ENCODE results near the gene IL1RL2.

The IL1RL2 gene

GRCh38 chr2:102206666-102207341, 20.0 kb downstream of the IL1RL2 start:
- H3K9me3 ChIP-seq (ENCODE audit: low read length): no peaks in the 10 kb centered on the region
- no peaks in the 10 kb centered on the region for H3K4me1 ChIP-seq (ENCODE audit: insufficient read depth, low read length, severe bottlenecking)
- no peak overlapping the region for H3K4me3 ChIP-seq (ENCODE audit: low read depth, low read length, poor library complexity, severe bottlenecking)
- no peak overlapping the region for H3K4me2 ChIP-seq (ENCODE audit: low read length)
- H3F3A ChIP-seq (ENCODE audit: insufficient read depth, low read length): no peaks in the 10 kb centered on the region
- no peaks in the 10 kb centered on the region for H3K27me3 ChIP-seq (ENCODE audit: insufficient read depth, low read length)
- no peak overlapping the region for H2AFZ ChIP-seq (ENCODE audit: low read length)
- H4K20me1 ChIP-seq (ENCODE audit: insufficient read depth, low read length): no peaks in the 10 kb centered on the region
- no peaks in the 10 kb centered on the region for H3K9me2 ChIP-seq (ENCODE audit: low read depth, low read length)
- TF ChIP-seq CTCF (IDR thresholded peaks at IDR 0.05; ENCODE audit: low read length) (no peak), EZH2 (IDR thresholded peaks at IDR 0.05; ENCODE audit: borderline replicate concordance, low read length) (no peak)
- H3K36me3 ChIP-seq (ENCODE audit: insufficient read depth, low read length): no peaks in the 10 kb centered on the region
- H3K27ac ChIP-seq (ENCODE audit: low read depth, low read length, poor library complexity, severe bottlenecking): no peak overlapping the region
- H3K9ac ChIP-seq (ENCODE audit: low read length): no peak overlapping the region
- H3K79me2 ChIP-seq (ENCODE audit: insufficient read depth, low read length): no peaks in the 10 kb centered on the region

GRCh38 chr2:102208774-102209173, 22.0 kb downstream of the IL1RL2 start:
- H4K20me1 ChIP-seq (ENCODE audit: insufficient read depth, low read length): no peaks in the 10 kb centered on the region
- H3K4me1 ChIP-seq (ENCODE audit: insufficient read depth, low read length, severe bottlenecking): no peaks in the 10 kb centered on the region
- no peaks in the 10 kb centered on the region for H3K36me3 ChIP-seq (ENCODE audit: insufficient read depth, low read length)
- no peak for TF ChIP-seq EZH2 (IDR thresholded peaks at IDR 0.05; ENCODE audit: borderline replicate concordance, low read length)
- H3K79me2 ChIP-seq (ENCODE audit: insufficient read depth, low read length): no peaks in the 10 kb centered on the region
- no peaks in the 10 kb centered on the region for H3K9me3 ChIP-seq (ENCODE audit: low read length)
- H3K4me2 ChIP-seq (ENCODE audit: low read length): no peak overlapping the region
- H3K9me2 ChIP-seq (ENCODE audit: low read depth, low read length): no peaks in the 10 kb centered on the region
- no peaks in the 10 kb centered on the region for H3F3A ChIP-seq (ENCODE audit: insufficient read depth, low read length)
- no peak overlapping the region for H2AFZ ChIP-seq (ENCODE audit: low read length)
- no peak overlapping the region for H3K4me3 ChIP-seq (ENCODE audit: low read depth, low read length, poor library complexity, severe bottlenecking)
- no peaks in the 10 kb centered on the region for H3K27me3 ChIP-seq (ENCODE audit: insufficient read depth, low read length)
- no peak overlapping the region for H3K27ac ChIP-seq (ENCODE audit: low read depth, low read length, poor library complexity, severe bottlenecking)
- no peak overlapping the region for H3K9ac ChIP-seq (ENCODE audit: low read length)

- no peak overlapping the region for H3K4me2 ChIP-seq (ENCODE audit: low read length)
- no peaks in the 10 kb centered on the region for H3K9me3 ChIP-seq (ENCODE audit: low read length)
- no peaks in the 10 kb centered on the region for H3K36me3 ChIP-seq (ENCODE audit: insufficient read depth, low read length)
- TF ChIP-seq CTCF (IDR thresholded peaks at IDR 0.05; ENCODE audit: low read length) (no peak), EZH2 (IDR thresholded peaks at IDR 0.05; ENCODE audit: borderline replicate concordance, low read length) (no peak)
- H3K27ac ChIP-seq (ENCODE audit: low read depth, low read length, poor library complexity, severe bottlenecking): no peak overlapping the region
- H4K20me1 ChIP-seq (ENCODE audit: insufficient read depth, low read length): no peaks in the 10 kb centered on the region
- no peaks in the 10 kb centered on the region for H3K27me3 ChIP-seq (ENCODE audit: insufficient read depth, low read length)
- H3K79me2 ChIP-seq (ENCODE audit: insufficient read depth, low read length): no peaks in the 10 kb centered on the region
- no peak overlapping the region for H3K9ac ChIP-seq (ENCODE audit: low read length)
- no peaks in the 10 kb centered on the region for H3K4me1 ChIP-seq (ENCODE audit: insufficient read depth, low read length, severe bottlenecking)
- H3F3A ChIP-seq (ENCODE audit: insufficient read depth, low read length): no peaks in the 10 kb centered on the region
- no peak overlapping the region for H2AFZ ChIP-seq (ENCODE audit: low read length)
- H3K9me2 ChIP-seq (ENCODE audit: low read depth, low read length): no peaks in the 10 kb centered on the region
- no peak overlapping the region for H3K4me3 ChIP-seq (ENCODE audit: low read depth, low read length, poor library complexity, severe bottlenecking)
Measured at GRCh38 chr2:102209474-102209873, 22.7 kb downstream of the IL1RL2 start.

GRCh38 chr2:102217032-102217431, 30.2 kb downstream of the IL1RL2 start:
- no peaks in the 10 kb centered on the region for H3K9me2 ChIP-seq (ENCODE audit: low read depth, low read length)
- H4K20me1 ChIP-seq (ENCODE audit: insufficient read depth, low read length): no peaks in the 10 kb centered on the region
- no peaks in the 10 kb centered on the region for H3K4me1 ChIP-seq (ENCODE audit: insufficient read depth, low read length, severe bottlenecking)
- no peaks in the 10 kb centered on the region for H3K27me3 ChIP-seq (ENCODE audit: insufficient read depth, low read length)
- TF ChIP-seq CTCF (IDR thresholded peaks at IDR 0.05; ENCODE audit: low read length) (no peak), EZH2 (IDR thresholded peaks at IDR 0.05; ENCODE audit: borderline replicate concordance, low read length) (no peak)
- no peak overlapping the region for H3K27ac ChIP-seq (ENCODE audit: low read depth, low read length, poor library complexity, severe bottlenecking)
- no peaks in the 10 kb centered on the region for H3K36me3 ChIP-seq (ENCODE audit: insufficient read depth, low read length)
- no peak overlapping the region for H3K4me3 ChIP-seq (ENCODE audit: low read depth, low read length, poor library complexity, severe bottlenecking)
- no peak overlapping the region for H3K9ac ChIP-seq (ENCODE audit: low read length)
- H3K4me2 ChIP-seq (ENCODE audit: low read length): no peak overlapping the region
- H3F3A ChIP-seq (ENCODE audit: insufficient read depth, low read length): no peaks in the 10 kb centered on the region
- H3K9me3 ChIP-seq (ENCODE audit: low read length): 0 out of 2 replicates have a peak, but pooled peaks cover 9% of the 10 kb centered on the region
- no peak overlapping the region for H2AFZ ChIP-seq (ENCODE audit: low read length)
- no peaks in the 10 kb centered on the region for H3K79me2 ChIP-seq (ENCODE audit: insufficient read depth, low read length)

Measured in OCI-LY1 (cell line).